ENCODE results near the gene GREB1.
A peak's percentile ranks its signal among the peaks of the same experiment; 100 is the strongest.

The GREB1 gene

DNA sequence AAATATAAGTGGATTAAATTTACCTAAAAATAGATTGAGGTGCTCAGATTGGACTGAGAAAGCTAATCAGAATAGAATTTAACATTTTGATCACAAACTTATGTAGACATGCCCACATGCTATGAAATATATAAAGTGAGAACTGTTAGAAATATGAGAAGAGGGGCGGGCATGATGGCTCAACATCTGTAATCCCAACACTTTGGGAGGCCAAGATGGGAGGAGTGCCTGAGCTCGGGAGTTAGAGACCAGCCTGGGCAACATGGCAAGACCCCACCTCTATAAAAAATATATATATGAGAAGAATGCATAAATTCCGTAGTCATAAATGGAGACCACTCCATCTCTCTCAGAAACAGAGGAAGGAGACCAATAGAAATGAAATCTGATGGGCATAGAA, 110.4 kb downstream of the GREB1 start:
- no peak overlapping the region for H3K4me3 ChIP-seq (ENCODE audit: low read depth, low read length)
- DNase-seq (ENCODE audit: low read depth): no peak
- TF ChIP-seq CTCF (conservative IDR thresholded peaks at IDR 0.05; ENCODE audit: low read depth, low read length): no peak

GRCh38 chr2:11646530-11646929, 112.7 kb downstream of the GREB1 start:
- no peak for DNase-seq (ENCODE audit: low read depth)
- TF ChIP-seq CTCF (conservative IDR thresholded peaks at IDR 0.05; ENCODE audit: low read depth, low read length): no peak
- no peak overlapping the region for H3K4me3 ChIP-seq (ENCODE audit: low read depth, low read length)

DNA sequence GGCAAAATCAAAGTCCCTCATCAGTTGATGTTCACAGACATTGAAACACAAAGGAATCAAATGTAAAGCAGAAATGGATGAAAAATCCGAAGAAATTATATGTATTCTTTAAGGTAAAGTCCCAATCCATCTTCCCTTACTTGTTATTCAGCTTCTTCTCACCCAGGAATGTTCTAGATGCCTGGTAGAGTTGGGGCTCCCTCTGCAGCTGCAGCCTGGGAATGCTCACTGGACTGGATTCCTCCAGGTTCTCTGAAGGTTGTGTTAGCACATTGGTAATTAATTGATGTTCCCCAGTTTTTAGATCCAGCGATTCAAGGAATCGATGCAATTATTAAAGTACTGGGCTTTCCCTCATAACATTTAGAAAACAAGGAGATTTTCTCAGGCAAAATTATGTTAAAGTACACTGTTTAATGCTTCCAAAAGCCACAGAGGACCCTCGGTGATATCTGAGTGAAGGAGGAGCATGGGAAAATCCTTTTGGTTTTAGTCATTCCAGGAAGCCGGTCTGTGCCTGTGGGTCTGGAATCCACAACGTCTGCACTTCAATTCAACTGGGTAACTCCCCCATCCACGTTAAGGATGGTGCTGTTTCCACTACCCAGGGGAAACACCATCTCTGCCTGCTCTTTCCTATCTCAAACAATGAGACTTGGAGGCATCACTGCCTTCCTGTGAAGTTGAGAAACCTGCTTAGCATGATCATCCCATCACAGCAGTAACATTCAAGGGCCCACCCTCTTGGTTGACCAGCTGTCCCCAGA, 114.2 kb downstream of the GREB1 start:
- peak; percentile 56 for DNase-seq (ENCODE audit: low read depth)
- TF ChIP-seq CTCF (conservative IDR thresholded peaks at IDR 0.05; ENCODE audit: low read depth, low read length): peak; percentile 74
- no peak overlapping the region for H3K4me3 ChIP-seq (ENCODE audit: low read depth, low read length)

GRCh38 chr2:11649093-11649492, 115.2 kb downstream of the GREB1 start:
- no peak for DNase-seq (ENCODE audit: low read depth)
- TF ChIP-seq CTCF (conservative IDR thresholded peaks at IDR 0.05; ENCODE audit: low read depth, low read length): no peak
- H3K4me3 ChIP-seq (ENCODE audit: low read depth, low read length): no peak overlapping the region

DNA sequence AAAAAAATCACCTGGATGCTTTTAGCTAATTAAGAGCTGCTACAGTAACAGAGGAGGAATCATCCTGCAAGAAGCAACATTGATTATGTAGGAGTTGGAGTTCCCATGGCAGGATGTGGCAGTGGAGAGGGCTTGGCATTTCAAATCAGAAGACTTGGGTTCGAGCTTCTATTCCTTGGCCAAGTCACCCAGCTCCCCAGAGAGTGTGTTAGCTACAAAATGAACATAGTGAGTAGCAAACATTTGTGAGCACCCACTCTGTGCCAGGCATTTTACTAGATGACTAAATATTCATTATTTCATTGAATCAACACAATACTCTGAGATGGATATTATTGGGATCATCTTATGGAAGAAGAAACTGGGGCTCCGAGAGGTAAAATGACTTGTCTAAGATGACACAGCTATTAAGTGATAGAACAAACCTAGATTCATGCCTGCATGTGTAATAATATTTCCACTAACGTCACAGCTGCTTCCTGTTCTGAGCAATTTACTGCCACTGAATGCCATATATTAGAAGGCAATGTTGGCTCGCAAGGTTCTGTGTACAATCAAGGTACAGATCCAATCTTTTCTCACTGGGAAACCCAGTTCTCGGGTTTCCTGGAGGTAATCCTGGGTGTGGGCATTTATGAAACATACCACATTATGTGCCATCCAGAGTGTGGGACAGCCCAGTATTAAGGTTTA, 118.2 kb downstream of the GREB1 start:
- DNase-seq (ENCODE audit: low read depth): no peak
- no peak overlapping the region for H3K4me3 ChIP-seq (ENCODE audit: low read depth, low read length)
- TF ChIP-seq CTCF (conservative IDR thresholded peaks at IDR 0.05; ENCODE audit: low read depth, low read length): no peak

- no peak for DNase-seq (ENCODE audit: low read depth)
- no peak for TF ChIP-seq CTCF (conservative IDR thresholded peaks at IDR 0.05; ENCODE audit: low read depth, low read length)
- H3K4me3 ChIP-seq (ENCODE audit: low read depth, low read length): no peak overlapping the region
These were observed 118.7 kb downstream of the GREB1 start for GRCh38 chr2:11652553-11652952.

- no peak for DNase-seq (ENCODE audit: low read depth)
- no peak overlapping the region for H3K4me3 ChIP-seq (ENCODE audit: low read depth, low read length)
- TF ChIP-seq CTCF (conservative IDR thresholded peaks at IDR 0.05; ENCODE audit: low read depth, low read length): no peak
These were observed 121.7 kb downstream of the GREB1 start for GRCh38 chr2:11655495-11655894.

Data from choroid plexus epithelial cell (primary cell).